Glutamatergic neuron (in vitro differentiated cells): ENCODE data around the gene SLC7A1. TPM values are rescaled to one million over a fixed set of nuclear protein-coding genes. Genes with fewer than 3 reads are reported as not detected.

Experiments
- DNase-seq: peaks from one replicate; pipeline ENCODE4 v3.0.0; 2022
- H3K27ac Mint-ChIP-seq: one replicate; pipeline ENCODE4 v1.8.0; 2020; ENCODE audit warnings: mild to moderate bottlenecking, mixed read lengths, inconsistent platforms; ENCODE audit not compliant: unreplicated experiment
- H3K27me3 Mint-ChIP-seq: one replicate; pipeline ENCODE4 v1.8.0; 2020; ENCODE audit warnings: mild to moderate bottlenecking, moderate library complexity, mixed read lengths, inconsistent platforms; ENCODE audit not compliant: unreplicated experiment
- H3K36me3 Mint-ChIP-seq: one replicate; pipeline ENCODE4 v1.8.0; 2020; ENCODE audit warnings: mild to moderate bottlenecking, mixed read lengths, inconsistent platforms; ENCODE audit not compliant: unreplicated experiment
- H3K4me1 Mint-ChIP-seq: one replicate; pipeline ENCODE4 v1.8.0; 2020; ENCODE audit warnings: mild to moderate bottlenecking, low read depth, mixed read lengths, inconsistent platforms; ENCODE audit not compliant: unreplicated experiment
- H3K4me3 Mint-ChIP-seq: one replicate; pipeline ENCODE4 v1.8.0; 2020; ENCODE audit warnings: mild to moderate bottlenecking, mixed read lengths, inconsistent platforms; ENCODE audit not compliant: unreplicated experiment
- H3K9me3 Mint-ChIP-seq: one replicate; pipeline ENCODE4 v1.8.0; 2020; ENCODE audit warnings: mild to moderate bottlenecking, moderate library complexity, mixed read lengths, inconsistent platforms; ENCODE audit not compliant: unreplicated experiment
- CTCF ChIP-seq: fragments of 200-600 bp; sonication (generic); IDR thresholded peaks from one replicate; pipeline ENCODE4 v1.5.0; 2021; ENCODE audit not compliant: partially characterized antibody, unreplicated experiment
- total RNA-seq: library from RNA; stranded (reverse); fragmentation: NEBNext Ultra II Directional; extraction: Animal tissue kit (Norgen Biotek cat#: 25700); gene quantifications from one replicate; pipeline ENCODE4 v1.2.1, GENCODE V29; 2021; ENCODE audit not compliant: unreplicated experiment

Gene SLC7A1
- total RNA-seq, 1 donor from 2014 or later, result 89.8 TPM

DNA sequence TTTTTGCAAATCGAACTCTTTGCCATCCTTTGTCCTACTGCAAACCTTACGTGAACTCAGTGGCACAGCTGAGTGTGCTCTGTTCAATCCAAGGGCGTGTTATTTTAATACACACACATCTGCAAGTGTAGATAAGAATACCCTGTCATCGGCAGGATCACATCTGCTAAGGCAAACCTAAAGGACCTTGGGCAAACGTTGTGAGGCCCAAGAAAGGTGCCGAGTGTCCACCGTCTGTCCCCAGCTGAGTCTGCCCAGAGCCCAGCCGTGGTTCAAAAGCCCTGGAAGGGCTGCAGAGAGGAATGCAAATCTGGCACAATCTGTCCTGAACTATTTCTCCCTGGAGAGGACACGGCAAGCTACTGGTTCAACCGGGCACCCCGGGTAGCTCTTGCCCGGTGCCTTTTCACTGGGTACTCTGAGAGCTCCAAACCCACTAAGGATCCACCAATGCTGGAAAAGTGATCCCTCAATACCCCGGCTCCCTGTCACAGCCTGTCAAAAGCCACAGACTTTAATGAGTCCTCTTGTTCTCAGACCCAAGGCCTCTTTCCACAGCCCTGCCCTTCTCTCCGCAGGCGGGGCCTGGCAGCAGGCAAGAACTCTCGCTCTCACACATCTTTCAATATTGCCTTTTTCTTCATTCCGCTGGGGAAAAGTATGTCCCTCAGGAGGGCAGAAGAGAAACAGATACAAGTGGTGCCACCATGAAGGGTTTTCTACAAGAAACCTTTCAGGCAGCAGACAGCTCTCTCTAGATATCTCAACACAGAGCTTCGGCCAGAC is 17.0 kb downstream of the SLC7A1 start:
- Mint-ChIP-seq H3K4me3 (no peak overlapping the region), H3K27ac (no peak overlapping the region), H3K36me3 (no peaks in the 10 kb centered on the region), H3K27me3 (peaks cover 4% of the 10 kb centered on the region), H3K4me1 (peaks cover 10% of the 10 kb centered on the region), H3K9me3 (peaks cover 6% of the 10 kb centered on the region)
- no peak for TF ChIP-seq CTCF
- no peak for DNase-seq

DNA sequence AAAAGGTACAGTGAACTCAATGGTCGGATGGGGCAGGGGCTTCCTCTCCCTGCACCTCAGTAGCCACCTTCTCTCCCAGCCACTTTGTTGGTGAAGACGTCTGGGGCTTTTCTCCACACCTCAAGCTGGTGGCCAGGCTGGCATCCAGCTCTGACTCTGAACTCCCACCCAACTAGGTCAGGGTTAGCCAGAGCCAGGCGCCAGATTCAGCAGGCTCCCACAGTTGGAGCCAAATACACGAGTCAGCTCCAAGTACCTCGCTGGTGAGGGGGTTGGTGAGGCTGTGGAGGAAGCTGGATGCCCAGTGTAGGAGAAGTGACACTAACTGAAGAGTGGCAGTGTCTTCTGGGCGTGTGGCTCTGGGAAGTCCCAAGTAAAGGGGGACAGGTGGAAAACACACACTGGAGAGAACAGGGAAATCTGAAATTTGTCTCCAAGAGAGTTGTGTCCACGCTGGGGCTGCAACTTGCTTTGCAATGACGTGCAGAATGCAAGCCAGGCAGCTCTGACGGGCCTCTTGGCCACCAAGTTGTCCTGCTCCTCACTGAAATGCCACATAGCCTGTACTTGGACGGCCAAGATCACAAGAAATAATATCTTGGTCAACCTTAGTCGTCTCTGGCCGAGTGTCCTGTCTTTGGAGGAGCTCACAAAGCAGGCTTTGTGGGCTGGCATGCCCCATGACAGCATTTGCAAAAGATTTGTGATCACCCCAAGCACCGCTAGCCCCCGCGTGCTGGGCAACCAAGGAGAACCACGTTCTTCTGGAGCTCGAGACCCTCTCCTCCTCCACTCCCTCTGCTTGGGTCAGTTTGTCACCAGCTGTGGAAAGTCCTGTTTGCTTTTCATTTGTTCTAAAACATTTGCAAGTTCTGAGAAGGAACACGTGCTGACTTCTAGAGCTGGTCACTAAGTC is 18.1 kb downstream of the SLC7A1 start:
- H3K27me3 Mint-ChIP-seq, result peaks cover 8% of the 10 kb centered on the region
- peaks cover 21% of the 10 kb centered on the region for H3K4me1 Mint-ChIP-seq
- peaks cover 10% of the 10 kb centered on the region for H3K9me3 Mint-ChIP-seq
- no peak for TF ChIP-seq CTCF
- H3K36me3 Mint-ChIP-seq, result no peaks in the 10 kb centered on the region
- H3K4me3 Mint-ChIP-seq, result no peak overlapping the region
- no peak for DNase-seq
- no peak overlapping the region for H3K27ac Mint-ChIP-seq

DNA sequence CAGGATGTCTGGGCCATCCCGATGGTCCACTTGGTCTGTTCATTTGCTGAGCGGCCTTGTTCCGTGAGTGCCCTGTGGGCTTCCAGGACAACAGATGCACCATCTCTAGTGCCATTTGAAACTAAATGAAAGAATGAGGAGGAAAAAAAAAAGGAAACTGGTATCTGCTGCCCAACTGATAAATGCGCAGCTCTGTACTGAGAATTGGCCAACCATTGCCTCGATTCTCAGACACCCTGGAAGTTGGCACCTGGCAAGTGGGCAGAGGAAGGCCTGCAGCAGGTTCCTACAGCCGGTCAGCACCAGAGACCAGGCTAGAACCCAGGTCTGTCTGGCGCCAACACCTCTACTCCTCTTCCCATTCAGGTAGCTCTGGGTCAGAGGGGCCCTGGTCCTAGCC is 18.9 kb downstream of the SLC7A1 start:
- peaks cover 6% of the 10 kb centered on the region for H3K27me3 Mint-ChIP-seq
- H3K27ac Mint-ChIP-seq, result no peak overlapping the region
- peaks cover 10% of the 10 kb centered on the region for H3K9me3 Mint-ChIP-seq
- no peak overlapping the region for H3K4me3 Mint-ChIP-seq
- peaks cover 27% of the 10 kb centered on the region for H3K4me1 Mint-ChIP-seq
- TF ChIP-seq CTCF, result no peak
- no peak for DNase-seq
- no peaks in the 10 kb centered on the region for H3K36me3 Mint-ChIP-seq

- Mint-ChIP-seq H3K27me3 (peaks cover 4% of the 10 kb centered on the region), H3K9me3 (peaks cover 10% of the 10 kb centered on the region), H3K27ac (no peak overlapping the region), H3K36me3 (no peaks in the 10 kb centered on the region), H3K4me1 (peaks cover 25% of the 10 kb centered on the region), H3K4me3 (no peak overlapping the region)
- TF ChIP-seq CTCF, result no peak
- no peak for DNase-seq
Observed at GRCh38 chr13:29575098-29575497, 20.4 kb downstream of the SLC7A1 start.
